NCI-H187 treated with DMSO at 0.1 percent for 48 hours (cell line): ENCODE results near the gene NABP2.
A peak's percentile ranks its signal among the peaks of the same experiment; 100 is the strongest.
"Not testable (repeated sequence)": the region's sequence is repeated elsewhere in the genome, so short reads cannot be mapped to it uniquely, and the experiment has no call there.

Experiments used
- DNase-seq: peaks from one replicate; lab custom pipeline; 2025; lab: John Stamatoyannopoulos, UW

Gene NABP2

DNA sequence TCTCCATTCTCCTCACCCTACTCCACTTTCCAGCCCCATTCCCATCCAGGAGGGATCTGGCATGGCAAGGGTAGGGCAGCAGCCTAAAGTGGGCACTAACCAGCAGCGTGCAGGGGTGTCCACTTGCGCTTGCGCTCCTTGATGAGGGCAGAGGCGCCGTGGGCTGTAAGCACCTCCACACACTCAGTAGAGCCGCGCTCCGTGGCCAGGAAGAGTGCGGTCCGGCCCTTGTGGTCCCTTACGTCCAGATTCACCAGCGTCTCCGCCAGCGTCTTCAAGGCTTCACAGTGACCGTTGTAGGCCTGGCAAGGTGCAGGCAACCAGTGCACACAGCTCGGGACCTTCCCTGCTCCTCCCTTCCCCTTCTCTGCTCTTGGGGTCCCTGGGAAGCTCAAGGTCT lies 23.8 kb downstream of the NABP2 start:
- DNase-seq = no peak

DNA sequence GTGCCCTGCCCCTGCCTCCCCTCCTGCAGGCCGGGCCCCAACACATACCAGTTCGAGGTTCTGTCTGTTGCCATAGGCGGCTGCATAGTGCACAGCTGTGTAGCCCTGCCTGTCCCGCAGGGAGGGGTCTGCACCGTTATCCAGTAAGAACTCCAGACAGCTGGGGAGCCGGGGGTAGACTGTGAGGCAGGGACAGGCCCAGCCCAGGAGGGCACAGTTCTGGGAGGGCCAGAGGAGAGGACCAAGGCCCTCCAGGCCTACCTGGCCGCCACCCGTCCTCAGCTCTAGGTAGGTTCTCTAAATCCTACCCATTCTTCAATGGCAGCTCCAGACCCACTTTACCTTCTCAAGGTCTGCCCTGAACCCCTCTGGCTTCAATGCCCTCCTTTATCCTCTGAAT lies 24.6 kb downstream of the NABP2 start:
- no peak for DNase-seq

DNA sequence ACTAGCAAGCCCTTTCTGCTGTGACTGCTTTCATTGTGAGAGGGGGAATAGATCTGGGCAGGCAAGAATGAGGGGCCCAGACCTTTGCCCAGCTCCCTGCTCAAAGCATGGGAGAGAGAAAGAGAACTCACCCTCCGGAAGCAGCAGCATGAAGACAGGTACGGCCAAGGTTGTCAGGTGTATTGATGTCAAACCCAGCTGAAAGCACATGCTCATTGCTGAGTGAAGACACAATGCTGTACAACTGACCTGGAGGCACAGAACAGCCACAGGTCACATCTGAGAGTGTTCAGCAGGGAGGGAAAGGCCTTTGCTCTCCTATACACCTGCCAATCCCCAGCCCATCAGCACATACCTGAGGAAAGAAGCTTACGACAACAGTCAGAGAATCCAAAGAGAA lies 28.5 kb downstream of the NABP2 start:
- no peak for DNase-seq

DNA sequence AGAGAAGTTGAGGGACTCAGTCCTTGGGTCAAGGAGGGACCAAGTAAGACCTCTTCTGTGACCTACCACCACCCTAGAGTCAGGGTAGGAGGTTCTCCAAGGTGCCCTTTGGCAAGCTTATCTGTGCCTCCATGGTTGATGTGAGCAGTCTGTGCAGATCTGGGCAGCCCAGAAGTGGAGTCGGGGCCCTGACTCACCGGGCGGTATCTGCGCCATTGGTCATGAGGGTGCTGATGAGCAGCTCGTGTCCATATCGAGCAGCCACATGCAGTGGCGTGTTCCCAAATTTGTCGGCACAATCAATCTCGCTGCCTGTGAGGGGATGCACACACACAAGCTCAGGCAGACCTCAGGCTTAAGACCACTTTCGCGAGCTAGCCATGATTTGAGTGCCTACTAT lies 28.9 kb downstream of the NABP2 start:
- no peak for DNase-seq

DNA sequence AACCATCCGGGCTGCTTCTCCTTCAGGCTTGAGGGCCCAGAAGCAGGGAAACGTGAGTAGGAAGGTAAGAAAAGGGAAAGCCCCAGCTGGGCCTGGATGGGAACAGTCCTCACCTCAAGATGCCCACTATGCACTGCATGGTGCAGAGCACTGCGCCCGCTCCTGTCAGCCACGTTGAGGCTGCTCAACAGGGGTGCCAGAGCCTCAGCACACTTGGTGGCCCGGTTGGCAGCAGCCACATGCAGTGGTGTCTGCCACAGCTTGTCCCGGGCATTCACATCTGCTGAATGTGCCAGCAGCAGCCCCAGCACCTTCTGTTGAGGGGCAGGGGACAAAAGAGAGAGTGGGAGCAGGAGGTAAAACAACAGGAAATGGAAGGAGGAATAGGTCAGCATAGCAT lies 31.5 kb downstream of the NABP2 start:
- DNase-seq = no peak

DNA sequence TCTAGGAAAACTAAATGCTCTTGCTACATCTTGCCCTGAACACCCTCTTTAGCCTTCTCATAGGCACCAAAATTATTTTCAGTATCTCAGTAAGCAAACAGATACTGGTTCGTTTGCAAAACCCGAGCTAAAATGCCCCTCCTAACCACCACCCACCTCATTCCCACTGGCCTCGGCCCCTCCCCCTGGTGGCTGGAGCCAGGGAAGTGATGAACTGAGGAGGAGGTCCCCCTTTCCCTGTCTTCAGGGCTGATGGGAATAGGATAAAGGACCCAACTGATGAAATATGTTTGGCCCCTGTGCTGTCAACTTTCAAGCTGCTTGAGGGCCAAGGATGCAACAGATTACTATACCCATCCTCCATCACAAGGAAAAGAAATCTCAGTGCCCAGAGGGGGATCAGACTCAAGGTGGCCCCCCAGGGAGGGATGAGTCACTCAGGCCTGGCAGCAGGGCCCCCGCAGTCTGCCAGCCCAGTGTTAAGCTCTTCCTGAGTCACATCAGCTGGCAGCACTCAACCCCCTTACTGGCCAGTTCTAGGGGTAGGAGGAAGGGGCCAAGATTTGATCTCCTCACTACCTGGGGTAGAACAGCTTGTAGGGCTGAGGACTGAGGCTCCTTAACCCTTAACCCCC lies 32.3 kb downstream of the NABP2 start:
- no peak for DNase-seq

DNA sequence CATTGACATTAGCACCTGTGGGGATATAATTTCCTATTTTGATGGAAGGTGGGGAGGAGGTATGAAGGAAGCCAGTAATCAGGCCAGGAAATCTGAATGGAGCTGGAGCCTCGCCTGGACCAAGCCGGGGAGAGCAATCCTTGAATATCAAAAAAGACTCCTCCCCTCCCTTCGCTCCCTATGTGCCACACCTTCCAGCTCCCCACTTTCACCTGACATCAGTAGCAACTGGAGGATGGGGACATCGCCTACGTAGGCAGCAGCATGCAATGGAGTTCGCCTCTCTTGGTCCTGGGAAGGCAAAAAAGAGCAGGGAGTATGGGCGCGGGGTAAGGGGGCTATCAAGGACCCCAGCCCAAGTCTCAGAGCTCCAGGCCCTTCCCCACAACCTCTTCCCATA lies 32.9 kb downstream of the NABP2 start:
- no peak for DNase-seq

DNA sequence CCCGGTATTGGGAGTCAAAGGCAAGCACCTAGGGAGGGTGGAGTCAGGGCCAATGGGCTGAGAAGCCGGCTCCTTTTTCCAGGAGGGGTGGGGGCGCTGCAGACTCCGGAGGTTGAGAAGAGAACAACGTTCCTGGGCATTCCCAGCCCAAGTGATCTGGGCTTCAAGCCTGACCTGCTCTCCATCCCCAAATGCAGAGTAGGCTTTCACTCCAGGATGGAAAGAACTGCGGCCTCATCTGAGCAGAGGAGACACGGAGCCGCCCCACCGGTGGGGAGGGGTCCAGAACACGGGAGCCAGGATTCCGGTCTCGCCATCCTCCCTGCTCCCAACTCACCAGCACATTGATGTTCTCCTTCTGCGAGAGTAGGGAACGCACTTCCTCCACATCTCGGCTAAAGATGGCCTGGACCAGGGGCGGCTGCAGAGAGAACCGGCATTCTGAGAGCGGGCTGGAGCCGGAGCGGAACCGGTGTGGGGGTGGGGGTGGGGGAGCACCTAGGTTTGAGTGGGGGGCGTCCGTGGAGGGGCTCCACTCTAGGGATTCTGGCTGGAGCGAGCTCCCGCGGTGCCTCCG lies 33.4 kb downstream of the NABP2 start:
- DNase-seq = no peak

DNA sequence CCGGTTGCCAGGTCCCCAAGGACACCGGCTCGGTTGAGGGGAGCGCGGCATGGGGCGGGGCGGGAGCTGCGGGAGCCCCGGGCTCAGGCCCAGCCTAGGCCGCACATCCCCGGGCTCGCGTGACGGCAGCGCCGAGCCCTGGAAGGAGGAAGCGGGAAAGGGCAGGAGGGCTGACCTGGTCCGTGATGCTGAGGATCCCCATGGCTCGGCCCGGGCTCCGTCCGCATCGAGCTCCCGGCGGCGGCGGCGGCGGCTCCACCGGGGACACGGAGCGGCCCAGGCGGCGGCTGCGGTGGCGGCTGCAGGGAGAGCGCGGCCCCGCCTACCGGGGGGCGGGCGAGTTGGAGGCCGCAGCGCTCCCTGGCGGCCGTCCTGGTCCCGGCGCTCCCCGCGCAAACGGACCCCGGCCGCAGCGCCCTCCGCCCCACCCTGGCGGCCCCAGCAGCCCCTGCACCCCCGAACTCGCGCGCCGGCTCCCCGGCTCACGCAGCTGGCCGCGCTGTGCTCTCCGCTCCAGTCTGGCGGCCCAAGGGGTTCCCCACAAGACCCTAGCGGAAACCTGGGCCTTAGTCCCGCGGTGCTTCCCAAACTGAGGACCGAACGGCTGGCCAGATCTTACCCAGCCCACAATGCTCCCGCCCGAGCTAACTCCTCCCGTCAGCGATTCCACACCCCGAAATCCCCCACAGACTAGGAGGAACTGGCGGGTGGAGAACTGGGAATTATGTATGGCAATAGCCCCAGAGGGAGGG lies 34.1 kb downstream of the NABP2 start, which contains the start of gene ANKRD52:
Gene ANKRD52 (minus strand): TSS at position 317 of the 752 bp plus-strand sequence. CDS start 115 bp downstream, at position 202.
- DNase-seq = peak; percentile 56

DNA sequence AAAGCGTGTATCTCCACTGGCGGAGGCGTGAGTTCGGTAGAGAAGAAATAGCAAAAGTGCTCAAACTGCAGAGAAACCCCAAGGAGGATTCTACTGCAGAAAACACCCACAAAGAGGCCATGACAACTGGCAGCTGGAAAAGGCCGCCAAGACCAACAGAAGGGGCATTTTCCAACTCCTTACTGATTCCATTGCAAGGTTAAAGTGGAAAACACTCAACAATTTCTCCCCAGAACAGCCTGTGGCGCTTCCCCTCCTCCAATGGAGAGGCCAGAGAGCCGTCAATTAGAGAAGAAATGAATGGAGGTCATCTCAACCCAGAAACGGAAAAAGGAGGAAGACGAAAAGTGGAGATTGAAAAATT lies 34.7 kb downstream of the NABP2 start:
- DNase-seq = no peak

DNA sequence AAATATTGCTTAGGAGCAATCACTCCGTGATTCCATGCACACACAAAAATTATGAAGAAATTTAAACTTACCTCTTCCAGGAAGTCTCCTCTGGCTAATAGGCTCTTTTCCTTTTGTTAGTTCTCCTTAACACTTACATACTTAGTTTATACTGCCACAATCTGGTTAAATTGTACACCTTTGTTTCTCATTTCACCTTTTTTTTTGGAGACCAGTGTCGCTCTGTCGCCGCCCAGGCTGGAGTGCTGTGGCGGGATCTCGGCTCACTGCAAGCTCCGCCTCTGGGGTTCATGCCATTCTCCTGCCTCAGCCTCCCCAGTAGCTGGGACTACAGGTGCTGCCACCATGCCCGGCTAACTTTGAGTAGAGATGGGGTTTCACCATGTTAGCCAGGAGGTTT lies 36.2 kb downstream of the NABP2 start:
- DNase-seq = no peak

DNA sequence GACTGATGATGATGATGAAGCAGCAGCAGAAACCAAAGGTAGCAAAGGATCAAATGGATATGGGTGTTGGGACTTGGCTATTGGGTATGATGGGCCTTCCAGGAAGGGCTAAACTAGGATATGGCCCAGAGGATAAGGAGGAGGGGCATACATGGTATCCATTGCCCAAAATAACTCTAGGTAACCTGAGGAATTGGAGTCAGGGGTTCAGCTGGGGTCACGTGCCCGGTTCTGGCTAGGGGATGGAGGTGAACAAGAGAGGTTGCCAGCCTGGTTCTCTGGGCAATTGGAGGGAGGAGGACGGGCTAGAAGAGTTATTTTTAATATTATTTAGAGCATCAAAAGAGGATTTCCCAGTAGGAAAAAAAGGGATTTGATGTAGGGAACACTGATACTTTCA lies 36.8 kb downstream of the NABP2 start:
- no peak for DNase-seq

DNA sequence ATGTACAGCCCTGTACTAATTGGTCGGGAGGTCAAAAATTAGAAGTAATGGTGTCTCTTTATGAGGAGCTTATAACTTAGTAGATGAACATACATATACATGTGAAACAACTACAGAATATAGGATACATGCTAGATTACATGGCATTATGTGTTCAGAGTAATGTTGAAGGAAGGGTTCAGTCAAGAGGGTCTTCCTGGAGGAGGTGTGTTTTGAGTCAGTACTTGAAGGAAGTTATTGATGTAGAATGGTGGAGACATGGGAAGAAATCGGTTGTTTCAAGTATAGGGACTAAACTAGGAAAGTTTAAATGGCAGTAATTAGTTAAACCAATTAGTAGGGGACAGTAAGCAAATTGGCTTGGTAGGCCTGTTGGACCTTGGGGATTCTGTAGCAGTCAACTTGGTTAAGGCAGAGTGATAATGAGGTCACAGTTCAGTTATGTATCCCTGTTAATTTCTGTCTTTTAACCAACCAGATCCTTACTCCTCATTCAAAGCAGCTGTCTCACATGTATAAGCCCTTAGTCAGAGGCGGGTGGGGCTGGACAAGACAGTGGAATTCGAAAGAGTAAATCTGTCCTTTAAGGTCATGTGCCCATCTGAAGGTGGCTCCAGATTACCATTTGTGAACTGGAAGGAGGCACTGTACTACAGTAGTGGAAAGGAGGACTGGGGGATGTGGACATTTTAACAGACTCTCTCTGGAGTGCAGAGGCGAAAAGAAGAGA lies 37.5 kb downstream of the NABP2 start:
- no peak for DNase-seq

DNA sequence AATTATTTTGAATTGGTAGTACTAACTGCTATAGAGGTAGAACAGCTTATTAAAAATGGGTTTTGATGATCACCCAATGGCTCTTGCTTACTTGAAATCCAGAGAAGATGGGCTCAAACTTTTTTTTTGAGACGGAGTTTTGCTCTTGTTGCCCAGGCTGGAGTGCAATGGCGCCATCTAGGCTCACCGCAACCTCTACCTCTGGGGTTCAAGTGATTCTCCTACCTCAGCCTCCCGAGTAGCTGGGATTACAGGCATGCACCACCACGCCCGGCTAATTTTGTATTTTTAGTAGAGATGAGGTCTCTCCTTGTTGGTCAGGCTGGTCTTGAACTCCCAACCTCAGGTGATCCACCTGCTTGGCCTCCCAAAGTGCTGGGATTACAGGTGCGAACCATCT lies 38.8 kb downstream of the NABP2 start:
- DNase-seq = not testable (repeated sequence)

DNA sequence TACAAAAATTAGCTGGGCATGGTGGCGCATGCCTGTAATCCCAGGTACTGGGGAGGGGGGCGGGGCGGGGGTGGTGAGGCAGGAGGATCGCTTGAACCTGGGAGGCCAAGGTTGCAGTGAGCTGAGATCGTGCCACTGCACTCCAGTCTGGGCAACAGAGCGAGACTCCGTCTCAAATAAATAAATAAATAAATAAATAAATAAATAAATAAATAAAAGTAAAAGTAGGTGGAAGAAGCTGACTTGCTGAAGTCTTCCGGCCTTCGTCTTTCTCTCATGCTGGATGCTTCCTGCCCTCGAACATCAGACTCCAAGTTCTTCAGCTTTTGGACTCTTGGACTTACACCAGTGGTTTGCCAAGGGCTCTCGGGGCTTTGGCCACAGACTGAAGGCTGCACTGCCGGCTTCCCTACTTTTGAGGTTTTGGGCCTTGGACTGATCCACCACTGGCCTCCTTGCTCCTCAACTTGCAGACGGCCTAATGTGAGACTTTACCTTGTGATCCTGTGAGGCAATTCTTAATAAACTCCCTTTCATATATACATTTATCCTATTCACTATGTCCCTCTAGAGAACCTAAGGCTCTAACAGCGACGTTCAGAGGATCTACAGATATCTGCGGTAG lies 42.0 kb downstream of the NABP2 start:
- not testable (repeated sequence) for DNase-seq

DNA sequence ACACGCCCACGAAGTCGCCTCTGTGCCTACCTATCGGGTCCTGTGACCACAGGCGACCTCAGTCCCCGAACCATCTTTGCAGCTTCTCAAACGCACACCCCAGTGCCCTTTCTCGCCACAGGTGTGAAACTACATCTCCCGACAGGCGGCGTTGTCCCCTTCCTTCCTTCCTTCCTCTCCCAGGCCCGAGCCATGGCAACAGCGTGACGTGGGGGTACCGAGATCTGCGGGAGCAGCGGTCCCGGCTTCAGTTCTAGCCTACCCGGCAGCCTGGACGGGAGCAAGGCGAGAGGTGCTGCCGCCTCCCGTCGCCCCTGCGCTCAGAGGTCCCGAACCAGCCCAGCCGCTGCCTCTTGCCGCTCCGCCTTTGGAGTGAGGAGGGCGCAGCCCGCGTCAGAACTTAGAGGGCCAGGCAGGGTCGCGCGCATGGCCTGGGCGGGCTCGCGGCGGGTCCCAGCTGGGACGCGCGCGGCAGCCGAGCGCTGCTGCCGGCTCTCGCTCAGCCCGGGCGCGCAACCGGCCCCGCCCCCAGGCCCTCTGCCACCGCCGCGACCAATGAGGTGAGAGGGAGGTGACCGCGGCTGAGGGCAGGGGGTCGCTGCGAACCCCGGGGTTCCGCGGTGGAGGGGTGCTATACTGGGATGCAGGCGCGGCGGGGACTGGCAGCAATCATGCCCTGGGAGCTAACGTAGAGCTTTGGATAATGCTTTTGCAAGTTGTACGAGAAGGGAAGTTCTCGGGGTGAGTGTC lies 42.7 kb downstream of the NABP2 start, which contains the start of gene COQ10A:
Gene COQ10A (plus strand): TSS at position 250 of the 750 bp plus-strand sequence. CDS start 177 bp downstream, at position 427.
- DNase-seq = peak; percentile 58

DNA sequence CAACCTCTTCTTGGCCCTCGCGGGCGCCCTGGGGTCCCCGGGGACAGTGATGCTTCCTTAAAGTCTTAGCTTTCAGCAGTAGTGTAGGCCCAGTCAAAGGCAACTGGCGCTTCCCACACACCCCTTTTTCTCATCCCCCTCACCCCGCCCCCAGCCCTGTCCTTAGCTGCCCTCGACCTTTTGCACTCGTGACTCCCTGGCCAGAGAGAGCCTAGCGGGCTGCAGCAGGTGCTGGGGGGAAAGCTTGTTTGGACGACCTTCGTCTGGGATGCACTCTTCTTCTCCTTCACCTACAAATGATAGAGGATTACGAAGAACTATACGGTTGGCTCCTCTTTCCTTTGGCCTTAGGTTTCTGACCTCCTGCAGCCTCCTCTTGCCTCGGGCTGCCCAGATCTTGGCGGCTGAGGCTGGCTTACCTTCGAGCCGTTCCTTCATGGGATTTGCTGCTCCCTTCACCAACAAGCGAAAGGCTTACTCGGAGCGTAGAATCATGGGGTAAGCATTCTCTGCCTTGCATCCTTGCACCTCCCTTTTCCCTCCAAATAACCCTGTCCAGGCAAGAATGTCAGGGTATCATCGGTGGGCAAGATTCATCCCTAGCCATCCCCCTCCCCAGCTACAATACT lies 43.4 kb downstream of the NABP2 start:
- DNase-seq = no peak

DNA sequence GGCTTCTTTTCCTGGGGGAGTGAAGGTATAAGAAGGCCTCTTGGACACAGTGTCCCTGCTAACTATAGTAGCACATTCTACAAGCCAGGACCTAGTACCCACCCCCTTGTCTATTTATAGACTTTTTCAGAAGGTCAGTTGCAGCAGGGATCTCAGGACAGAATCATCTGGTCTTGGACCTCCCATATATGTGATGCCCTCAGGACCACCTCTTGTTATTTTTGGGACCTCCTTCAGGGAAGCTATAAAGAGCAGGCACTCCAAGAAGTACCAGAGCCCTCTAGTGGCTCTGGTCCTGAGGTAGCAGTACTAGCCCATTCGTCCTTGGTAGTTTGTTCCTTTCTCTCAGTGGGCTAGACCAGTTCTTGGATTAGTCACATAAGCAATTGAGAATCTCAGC lies 46.9 kb downstream of the NABP2 start:
- no peak for DNase-seq

DNA sequence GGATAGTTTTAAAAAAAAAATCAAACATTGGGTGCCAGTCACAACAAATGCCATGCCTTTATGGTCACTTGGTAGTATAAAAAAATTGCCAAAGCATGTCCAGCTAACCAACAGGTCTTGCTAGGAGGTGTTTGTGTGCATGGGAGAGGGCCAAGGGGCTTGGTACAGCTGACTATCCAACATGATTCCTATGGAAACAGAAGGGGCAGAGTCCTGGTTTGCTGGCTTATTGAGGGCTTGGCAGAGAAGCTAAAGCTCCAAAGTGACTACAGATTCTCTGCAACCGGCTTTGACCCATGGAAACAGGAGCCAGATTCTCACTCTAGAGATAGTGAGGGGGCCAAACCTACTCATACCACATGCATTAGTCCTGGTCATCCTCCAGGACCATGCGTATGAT lies 48.3 kb downstream of the NABP2 start:
- not testable (repeated sequence) for DNase-seq

DNA sequence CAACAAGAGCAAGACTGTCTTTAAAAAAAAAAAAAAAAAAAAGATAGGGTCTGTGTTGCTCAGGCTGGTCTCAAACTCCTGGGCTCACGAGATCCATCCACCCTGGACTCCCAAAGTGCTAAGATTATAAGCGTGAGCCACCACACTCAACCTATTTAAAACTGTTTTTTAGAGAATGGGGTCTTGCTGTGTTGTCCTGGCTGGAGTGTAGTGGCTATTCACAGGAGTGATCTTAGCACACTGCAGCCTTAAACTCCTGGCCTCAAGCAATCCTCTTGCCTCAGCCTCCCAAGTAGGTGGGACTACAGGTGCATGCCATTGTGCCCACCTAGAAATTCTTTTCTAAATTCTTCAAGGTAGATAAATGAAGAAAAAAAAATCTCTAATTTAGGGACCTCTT lies 50.2 kb downstream of the NABP2 start:
- DNase-seq = no peak

DNA sequence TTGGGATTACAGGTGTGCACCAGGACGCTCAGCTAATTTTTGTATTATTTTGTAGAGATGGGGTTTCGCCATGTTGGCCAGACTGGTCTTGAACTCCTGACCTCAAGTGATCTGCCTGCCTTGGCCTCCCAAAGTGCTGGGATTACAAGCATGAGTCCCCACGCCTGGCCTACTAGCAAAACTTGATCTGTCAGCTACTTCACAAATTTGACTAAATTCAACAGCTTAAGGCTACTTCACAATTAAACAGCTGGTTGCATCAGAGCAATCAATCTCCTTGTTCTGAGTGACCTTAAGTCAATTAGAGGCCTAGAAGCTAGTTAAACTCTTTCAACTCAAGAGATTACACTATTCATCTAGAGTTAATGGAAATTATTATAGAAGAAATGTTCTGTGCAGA lies 54.8 kb downstream of the NABP2 start:
- no peak for DNase-seq
